ENCODE measurements around the gene CHSY3.

CHSY3 gene

DNA sequence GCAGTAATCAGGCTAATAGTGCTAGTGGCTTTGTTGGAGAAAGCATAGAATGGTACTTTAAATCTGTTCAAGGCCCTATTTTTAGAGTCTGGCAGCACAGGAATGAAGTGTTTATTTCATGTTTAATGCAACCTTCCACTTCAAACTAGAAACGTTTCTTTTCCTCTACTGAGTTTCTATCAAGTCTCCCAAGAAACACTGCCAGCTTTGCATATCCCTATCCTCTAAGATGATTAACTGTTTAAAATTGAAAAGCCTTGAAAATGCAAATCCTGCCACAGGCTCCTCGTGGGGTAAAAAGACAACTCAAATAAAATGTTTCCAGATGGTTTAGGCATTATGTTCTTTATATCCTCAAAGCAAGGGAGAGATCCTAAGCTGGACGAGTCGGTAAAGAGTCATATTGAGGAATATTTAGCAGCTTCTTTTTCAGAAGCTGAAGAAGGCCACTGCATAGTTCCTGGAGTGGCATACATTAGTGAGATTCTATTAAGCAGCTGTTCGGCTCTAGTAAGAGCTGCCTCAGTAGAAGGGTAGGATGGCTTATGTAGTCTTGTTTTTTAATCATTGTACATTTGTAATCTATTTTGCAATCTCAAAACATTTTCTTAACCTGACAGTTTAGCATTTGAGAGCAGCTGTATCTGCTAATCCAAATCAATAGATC, 251.2 kb downstream of the CHSY3 start:
- Histone ChIP-seq H3K4me2 (ENCODE audit: low read length) (no peak overlapping the region), H3K36me3 (ENCODE audit: insufficient read depth, low read length) (no peaks in the 10 kb centered on the region), H3K4me3 (ENCODE audit: low read depth, low read length, poor library complexity, severe bottlenecking) (no peak overlapping the region), H3K79me2 (ENCODE audit: insufficient read depth, low read length) (no peaks in the 10 kb centered on the region), H3K9ac (ENCODE audit: low read length) (no peak overlapping the region), H2AFZ (ENCODE audit: low read length) (no peak overlapping the region), H3F3A (ENCODE audit: insufficient read depth, low read length) (no peaks in the 10 kb centered on the region), H3K4me1 (ENCODE audit: insufficient read depth, low read length, severe bottlenecking) (no peaks in the 10 kb centered on the region), H3K9me2 (ENCODE audit: low read depth, low read length) (no peaks in the 10 kb centered on the region), H4K20me1 (ENCODE audit: insufficient read depth, low read length) (no peaks in the 10 kb centered on the region), H3K27ac (ENCODE audit: low read depth, low read length, poor library complexity, severe bottlenecking) (no peak overlapping the region), H3K27me3 (ENCODE audit: insufficient read depth, low read length) (no peaks in the 10 kb centered on the region), H3K9me3 (ENCODE audit: low read length) (no peaks in the 10 kb centered on the region)
- no peak for TF ChIP-seq EZH2 (IDR thresholded peaks at IDR 0.05; ENCODE audit: borderline replicate concordance, low read length)
- TF ChIP-seq, protein P1, sequence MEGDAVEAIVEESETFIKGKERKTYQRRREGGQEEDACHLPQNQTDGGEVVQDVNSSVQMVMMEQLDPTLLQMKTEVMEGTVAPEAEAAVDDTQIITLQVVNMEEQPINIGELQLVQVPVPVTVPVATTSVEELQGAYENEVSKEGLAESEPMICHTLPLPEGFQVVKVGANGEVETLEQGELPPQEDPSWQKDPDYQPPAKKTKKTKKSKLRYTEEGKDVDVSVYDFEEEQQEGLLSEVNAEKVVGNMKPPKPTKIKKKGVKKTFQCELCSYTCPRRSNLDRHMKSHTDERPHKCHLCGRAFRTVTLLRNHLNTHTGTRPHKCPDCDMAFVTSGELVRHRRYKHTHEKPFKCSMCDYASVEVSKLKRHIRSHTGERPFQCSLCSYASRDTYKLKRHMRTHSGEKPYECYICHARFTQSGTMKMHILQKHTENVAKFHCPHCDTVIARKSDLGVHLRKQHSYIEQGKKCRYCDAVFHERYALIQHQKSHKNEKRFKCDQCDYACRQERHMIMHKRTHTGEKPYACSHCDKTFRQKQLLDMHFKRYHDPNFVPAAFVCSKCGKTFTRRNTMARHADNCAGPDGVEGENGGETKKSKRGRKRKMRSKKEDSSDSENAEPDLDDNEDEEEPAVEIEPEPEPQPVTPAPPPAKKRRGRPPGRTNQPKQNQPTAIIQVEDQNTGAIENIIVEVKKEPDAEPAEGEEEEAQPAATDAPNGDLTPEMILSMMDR (IDR thresholded peaks at IDR 0.05; ENCODE audit: low read length), result no peak

DNA sequence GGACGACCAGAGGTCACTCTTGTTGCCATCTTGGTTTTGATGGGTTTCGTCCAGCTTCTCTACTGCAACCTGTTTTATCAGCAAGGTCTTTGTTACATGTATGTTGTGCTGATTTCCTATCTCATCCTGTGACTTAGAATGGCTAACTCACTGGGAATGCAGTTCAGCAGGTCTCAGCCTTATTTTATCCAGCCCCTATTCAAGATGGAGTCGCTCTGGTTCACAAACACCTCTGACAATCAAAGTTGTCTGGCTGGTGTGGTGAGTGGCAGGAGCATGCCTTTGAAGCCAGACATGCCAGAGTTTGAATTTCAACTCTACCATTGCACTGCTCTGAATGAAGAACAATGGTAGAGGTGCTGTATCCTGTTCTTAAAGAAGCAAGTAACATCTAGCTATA, 253.8 kb downstream of the CHSY3 start:
- H3F3A ChIP-seq (ENCODE audit: insufficient read depth, low read length), result no peaks in the 10 kb centered on the region
- no peaks in the 10 kb centered on the region for H3K9me2 ChIP-seq (ENCODE audit: low read depth, low read length)
- no peaks in the 10 kb centered on the region for H3K4me1 ChIP-seq (ENCODE audit: insufficient read depth, low read length, severe bottlenecking)
- no peaks in the 10 kb centered on the region for H4K20me1 ChIP-seq (ENCODE audit: insufficient read depth, low read length)
- H3K4me2 ChIP-seq (ENCODE audit: low read length), result no peak overlapping the region
- H3K27me3 ChIP-seq (ENCODE audit: insufficient read depth, low read length), result no peaks in the 10 kb centered on the region
- H3K36me3 ChIP-seq (ENCODE audit: insufficient read depth, low read length), result no peaks in the 10 kb centered on the region
- no peak overlapping the region for H3K9ac ChIP-seq (ENCODE audit: low read length)
- H3K79me2 ChIP-seq (ENCODE audit: insufficient read depth, low read length), result no peaks in the 10 kb centered on the region
- TF ChIP-seq, protein P1 (IDR thresholded peaks at IDR 0.05; ENCODE audit: low read length), result no peak
- no peak for TF ChIP-seq EZH2 (IDR thresholded peaks at IDR 0.05; ENCODE audit: borderline replicate concordance, low read length)
- H3K9me3 ChIP-seq (ENCODE audit: low read length), result no peaks in the 10 kb centered on the region
- no peak overlapping the region for H3K4me3 ChIP-seq (ENCODE audit: low read depth, low read length, poor library complexity, severe bottlenecking)
- no peak overlapping the region for H3K27ac ChIP-seq (ENCODE audit: low read depth, low read length, poor library complexity, severe bottlenecking)
- H2AFZ ChIP-seq (ENCODE audit: low read length), result no peak overlapping the region

DNA sequence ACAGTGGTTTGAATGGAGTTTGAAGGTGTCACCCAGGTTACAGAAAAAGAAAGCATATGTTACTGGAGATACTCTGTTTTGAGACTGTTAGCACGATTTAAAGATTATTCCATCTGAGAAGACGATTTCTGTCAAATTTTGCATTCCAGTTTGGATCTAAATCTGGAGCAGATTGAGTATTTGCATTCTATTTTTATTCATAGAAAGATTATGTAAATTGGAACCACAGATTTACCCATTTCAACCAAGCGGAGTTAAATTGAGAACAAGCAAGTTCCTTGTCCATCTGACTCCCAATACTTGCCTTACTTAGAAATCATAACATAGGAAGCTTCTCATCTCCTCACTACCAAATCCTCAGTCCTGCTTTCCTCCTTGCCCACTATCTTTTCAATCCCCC, 255.7 kb downstream of the CHSY3 start:
- H3K9me2 ChIP-seq (ENCODE audit: low read depth, low read length), result no peaks in the 10 kb centered on the region
- H3K4me3 ChIP-seq (ENCODE audit: low read depth, low read length, poor library complexity, severe bottlenecking), result no peak overlapping the region
- no peak overlapping the region for H2AFZ ChIP-seq (ENCODE audit: low read length)
- no peaks in the 10 kb centered on the region for H3K4me1 ChIP-seq (ENCODE audit: insufficient read depth, low read length, severe bottlenecking)
- no peak overlapping the region for H3K4me2 ChIP-seq (ENCODE audit: low read length)
- H3K79me2 ChIP-seq (ENCODE audit: insufficient read depth, low read length), result no peaks in the 10 kb centered on the region
- TF ChIP-seq EZH2 (IDR thresholded peaks at IDR 0.05; ENCODE audit: borderline replicate concordance, low read length), result no peak
- TF ChIP-seq, protein P1 (IDR thresholded peaks at IDR 0.05; ENCODE audit: low read length), result no peak
- H3K27me3 ChIP-seq (ENCODE audit: insufficient read depth, low read length), result no peaks in the 10 kb centered on the region
- no peaks in the 10 kb centered on the region for H3K9me3 ChIP-seq (ENCODE audit: low read length)
- no peak overlapping the region for H3K27ac ChIP-seq (ENCODE audit: low read depth, low read length, poor library complexity, severe bottlenecking)
- no peaks in the 10 kb centered on the region for H3K36me3 ChIP-seq (ENCODE audit: insufficient read depth, low read length)
- H3F3A ChIP-seq (ENCODE audit: insufficient read depth, low read length), result no peaks in the 10 kb centered on the region
- H3K9ac ChIP-seq (ENCODE audit: low read length), result no peak overlapping the region
- no peaks in the 10 kb centered on the region for H4K20me1 ChIP-seq (ENCODE audit: insufficient read depth, low read length)

Measured in OCI-LY1 (cell line).